ENCODE measurements around the gene KCNMA1.

Gene KCNMA1

DNA sequence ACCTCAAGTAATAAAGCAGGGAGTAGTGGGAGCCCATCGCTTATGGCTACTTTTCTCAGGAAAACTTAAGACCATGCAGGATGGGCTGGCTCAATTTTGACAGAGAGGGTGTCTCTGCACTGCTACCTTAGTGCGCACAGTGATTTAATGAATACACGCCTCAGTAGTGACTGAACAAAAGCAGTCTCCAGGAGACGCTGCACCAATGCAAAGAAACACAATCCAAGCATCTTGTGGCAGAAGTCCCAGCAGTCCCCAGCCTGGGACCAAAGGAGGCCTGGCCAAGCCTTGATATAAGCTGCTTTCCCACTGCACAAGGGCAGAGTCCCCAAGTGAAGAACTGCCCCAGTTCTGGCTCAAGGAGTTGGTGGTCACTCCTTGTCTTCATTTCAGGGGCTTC lies 368.9 kb downstream of the KCNMA1 start:
- DNase-seq (ENCODE audit: extremely low read depth, low read depth) = no peak
- TF ChIP-seq CTCF (IDR thresholded peaks at IDR 0.05; ENCODE audit: low read depth, low read length) = no peak

DNA sequence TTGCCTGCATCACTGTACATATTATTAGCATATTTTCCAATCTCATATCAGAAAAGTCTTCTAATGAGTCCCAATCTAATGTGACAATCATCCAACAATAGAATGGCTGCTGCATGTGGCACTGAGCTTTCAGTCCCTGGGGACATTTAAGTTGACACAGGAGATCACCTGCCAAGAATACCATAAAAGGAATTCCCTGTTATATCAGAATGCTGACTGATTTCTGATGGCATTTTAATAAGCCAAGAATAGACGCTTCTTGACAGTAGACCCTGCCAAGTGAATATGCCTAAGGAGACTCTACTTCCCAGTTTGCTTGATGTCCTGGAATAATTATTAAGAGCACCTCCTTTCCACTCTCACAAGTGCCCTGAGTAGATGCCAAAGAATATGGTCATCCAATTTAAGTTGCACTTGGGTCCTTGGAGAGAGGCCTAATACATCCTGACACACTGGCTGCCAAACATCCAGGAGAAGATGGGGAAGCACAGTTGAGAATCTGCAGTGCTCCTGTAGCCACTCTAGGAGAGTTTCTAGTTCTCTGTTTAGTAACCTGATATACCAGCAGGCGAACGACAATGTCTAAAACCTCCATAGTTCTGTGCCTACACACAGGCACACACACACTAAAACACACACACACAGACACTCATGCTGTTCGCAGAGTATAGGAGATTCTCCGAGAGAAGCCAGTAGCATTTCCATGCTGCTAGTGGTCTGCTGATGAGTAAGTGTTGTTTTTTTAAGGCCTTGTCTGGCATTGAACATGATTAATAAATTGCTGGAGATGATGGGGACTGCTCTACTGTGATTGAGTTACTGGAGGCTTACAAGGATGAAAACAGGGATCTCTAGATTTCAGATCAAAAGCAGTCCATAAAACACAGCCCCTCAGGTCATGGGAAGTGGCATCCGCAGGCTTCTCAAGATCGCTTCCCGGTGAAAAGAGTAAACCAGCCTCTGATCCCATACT lies 369.6 kb downstream of the KCNMA1 start:
- TF ChIP-seq CTCF (IDR thresholded peaks at IDR 0.05; ENCODE audit: low read depth, low read length) = no peak
- DNase-seq (ENCODE audit: extremely low read depth, low read depth) = no peak

GRCh38 chr10:77266242-77266641 lies 371.4 kb downstream of the KCNMA1 start:
- TF ChIP-seq CTCF (IDR thresholded peaks at IDR 0.05; ENCODE audit: low read depth, low read length) = no peak
- DNase-seq (ENCODE audit: extremely low read depth, low read depth) = no peak

DNA sequence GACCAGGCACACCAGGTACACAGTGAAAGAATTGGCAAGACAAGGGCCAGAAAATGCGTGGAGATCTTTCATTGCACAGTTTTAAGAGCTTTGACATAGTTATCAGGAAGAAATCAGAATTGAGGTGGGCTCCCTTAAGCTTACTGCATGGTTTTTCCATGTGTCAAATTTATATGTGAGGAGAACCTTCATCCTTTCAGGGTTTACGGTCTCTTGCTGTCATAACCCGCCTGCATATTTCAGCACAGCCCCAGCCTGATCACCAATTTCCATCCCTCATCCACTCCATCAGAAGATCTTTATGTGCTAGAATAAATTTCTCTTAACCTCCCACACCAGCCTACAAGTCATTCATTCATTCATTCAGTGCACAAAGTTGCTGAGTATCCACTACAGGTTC lies 373.1 kb downstream of the KCNMA1 start:
- TF ChIP-seq CTCF (IDR thresholded peaks at IDR 0.05; ENCODE audit: low read depth, low read length) = no peak

DNA sequence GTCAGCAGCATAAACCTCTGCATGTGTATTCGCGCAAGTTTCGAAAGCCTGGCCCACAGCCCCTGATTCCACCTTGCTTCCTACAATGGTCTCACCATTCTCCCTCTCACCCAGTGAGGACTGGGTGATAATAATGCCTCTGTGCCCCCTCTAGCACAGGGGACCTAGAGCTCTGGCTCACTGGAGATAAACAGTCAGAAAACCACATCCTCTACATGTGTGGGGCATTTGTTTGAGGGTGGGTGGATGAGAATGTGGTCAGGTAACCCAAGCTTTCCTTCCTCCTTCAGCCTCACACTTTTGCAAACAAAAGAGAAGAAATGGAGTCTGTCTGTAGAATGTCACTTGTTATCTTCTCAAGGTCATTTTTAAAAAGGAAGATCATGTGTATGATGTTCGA lies 373.5 kb downstream of the KCNMA1 start:
- DNase-seq (ENCODE audit: extremely low read depth, low read depth) = no peak
- TF ChIP-seq CTCF (IDR thresholded peaks at IDR 0.05; ENCODE audit: low read depth, low read length) = no peak

More for the DNA sequence above, 373.1 kb downstream of the KCNMA1 start:
- no peak for DNase-seq (ENCODE audit: extremely low read depth, low read depth)

GRCh38 chr10:77263700-77264099 lies 373.9 kb downstream of the KCNMA1 start:
- no peak for TF ChIP-seq CTCF (IDR thresholded peaks at IDR 0.05; ENCODE audit: low read depth, low read length)
- DNase-seq (ENCODE audit: extremely low read depth, low read depth) = no peak

DNA sequence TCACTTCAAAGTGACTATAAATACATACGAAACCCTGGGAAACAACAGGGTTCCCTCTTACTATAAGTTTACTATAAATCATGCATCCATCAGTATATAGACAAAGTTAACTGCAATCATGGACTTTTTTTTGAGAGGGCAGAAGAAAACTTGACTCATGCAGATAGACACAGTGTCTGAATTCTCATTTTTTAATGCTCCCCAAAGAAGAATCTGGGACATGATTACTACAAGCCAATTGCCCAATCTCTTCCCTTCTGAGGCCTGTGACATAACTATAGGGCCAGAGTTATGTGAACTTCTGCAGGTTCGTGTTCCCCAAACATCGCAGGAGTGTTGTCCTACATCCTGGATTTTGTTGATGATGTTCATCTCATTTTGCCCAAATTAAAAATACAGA lies 376.5 kb downstream of the KCNMA1 start:
- no peak for TF ChIP-seq CTCF (IDR thresholded peaks at IDR 0.05; ENCODE audit: low read depth, low read length)
- no peak for DNase-seq (ENCODE audit: extremely low read depth, low read depth)

All from AG09319 (cell line).